ENCODE results near the gene ACD.

DNA sequence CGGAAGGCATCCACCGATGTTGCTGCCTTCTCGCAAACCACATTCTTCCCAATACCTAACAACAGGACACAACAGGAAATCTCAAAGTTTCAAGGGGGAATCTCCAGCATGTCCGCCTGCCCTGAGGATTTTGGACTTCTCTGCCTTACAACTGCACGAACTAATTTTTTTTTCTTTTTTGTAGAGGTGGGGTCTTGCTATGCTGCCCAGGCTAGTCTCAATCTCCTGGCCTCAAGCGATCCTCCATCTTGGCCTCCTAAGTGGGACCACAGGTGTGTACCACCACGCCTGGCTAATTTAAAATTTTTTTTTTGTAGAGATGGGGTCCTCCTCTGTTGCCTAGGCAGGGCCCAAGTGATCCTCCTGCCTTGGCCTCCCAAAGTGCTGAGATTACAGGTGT is 15.9 kb upstream of the ACD start:
- TF ChIP-seq, protein P1, sequence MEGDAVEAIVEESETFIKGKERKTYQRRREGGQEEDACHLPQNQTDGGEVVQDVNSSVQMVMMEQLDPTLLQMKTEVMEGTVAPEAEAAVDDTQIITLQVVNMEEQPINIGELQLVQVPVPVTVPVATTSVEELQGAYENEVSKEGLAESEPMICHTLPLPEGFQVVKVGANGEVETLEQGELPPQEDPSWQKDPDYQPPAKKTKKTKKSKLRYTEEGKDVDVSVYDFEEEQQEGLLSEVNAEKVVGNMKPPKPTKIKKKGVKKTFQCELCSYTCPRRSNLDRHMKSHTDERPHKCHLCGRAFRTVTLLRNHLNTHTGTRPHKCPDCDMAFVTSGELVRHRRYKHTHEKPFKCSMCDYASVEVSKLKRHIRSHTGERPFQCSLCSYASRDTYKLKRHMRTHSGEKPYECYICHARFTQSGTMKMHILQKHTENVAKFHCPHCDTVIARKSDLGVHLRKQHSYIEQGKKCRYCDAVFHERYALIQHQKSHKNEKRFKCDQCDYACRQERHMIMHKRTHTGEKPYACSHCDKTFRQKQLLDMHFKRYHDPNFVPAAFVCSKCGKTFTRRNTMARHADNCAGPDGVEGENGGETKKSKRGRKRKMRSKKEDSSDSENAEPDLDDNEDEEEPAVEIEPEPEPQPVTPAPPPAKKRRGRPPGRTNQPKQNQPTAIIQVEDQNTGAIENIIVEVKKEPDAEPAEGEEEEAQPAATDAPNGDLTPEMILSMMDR (IDR thresholded peaks at IDR 0.05; ENCODE audit: low read length) = no peak
- no peak for TF ChIP-seq EZH2 (IDR thresholded peaks at IDR 0.05; ENCODE audit: borderline replicate concordance, low read length)
